Smooth muscle cell of the brain vasculature (primary cell): ENCODE data around the gene PDGFC.
"Not testable (repeated sequence)": the region's sequence is repeated elsewhere in the genome, so short reads cannot be mapped to it uniquely, and the experiment has no call there.

Experiments
- DNase-seq: peaks from one replicate; pipeline ENCODE4 v3.0.0-alpha.2; 2012; ENCODE audit warnings: low read depth, low spot score

Gene PDGFC

DNA sequence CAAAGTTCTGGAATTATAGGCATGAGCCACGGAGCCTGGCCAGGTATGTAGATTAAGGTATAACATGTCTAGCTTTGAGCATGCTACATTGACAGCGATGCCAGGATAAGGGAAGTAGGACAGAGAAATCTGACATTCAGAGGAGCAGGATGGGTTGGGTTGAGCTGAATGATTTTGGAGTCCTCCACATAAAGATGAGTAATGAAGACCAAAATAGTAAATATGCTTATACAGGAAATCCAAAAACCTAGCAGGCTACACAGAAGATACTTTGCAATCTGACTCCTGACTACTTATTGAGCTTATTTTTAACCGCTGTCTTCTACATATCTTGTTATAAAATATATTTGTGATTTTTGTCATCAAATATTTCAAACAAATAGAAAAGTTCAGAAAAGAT is 69.7 kb downstream of the PDGFC start:
- DNase-seq, result no peak

DNA sequence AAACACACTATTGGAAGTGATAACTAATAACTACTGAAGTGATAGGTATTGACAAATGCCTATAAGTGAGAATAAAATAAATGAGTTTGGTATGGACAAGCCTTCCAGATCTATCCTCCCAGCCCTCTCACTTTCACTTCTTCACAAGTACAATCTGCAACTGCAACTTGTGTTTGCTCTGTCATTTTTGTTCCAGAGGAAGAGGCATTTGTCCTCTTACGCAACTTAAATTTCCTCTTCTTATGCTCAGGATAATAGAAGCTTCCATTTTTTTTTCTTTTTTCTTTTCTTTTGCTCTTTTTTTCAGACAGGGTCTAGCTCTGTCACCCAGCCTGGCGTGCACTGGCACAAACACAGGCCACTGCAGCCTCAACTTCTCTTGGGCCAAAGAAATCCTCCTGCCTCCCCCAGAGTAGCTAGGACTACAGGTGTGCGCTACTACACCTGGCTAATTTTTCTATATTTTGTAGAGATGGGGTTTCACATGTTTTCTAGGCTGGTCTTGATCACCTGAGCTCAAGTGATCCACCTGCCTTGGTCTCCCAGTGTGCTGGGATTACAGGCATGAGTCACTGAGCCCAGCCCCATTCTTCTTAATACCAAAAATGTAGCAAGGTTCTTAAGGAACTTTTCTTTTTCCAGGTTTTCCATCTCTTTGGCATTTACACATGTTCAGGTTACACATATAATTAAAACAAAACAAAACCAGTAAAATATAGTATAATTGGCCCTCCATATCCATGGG is 73.1 kb downstream of the PDGFC start:
- no peak for DNase-seq

DNA sequence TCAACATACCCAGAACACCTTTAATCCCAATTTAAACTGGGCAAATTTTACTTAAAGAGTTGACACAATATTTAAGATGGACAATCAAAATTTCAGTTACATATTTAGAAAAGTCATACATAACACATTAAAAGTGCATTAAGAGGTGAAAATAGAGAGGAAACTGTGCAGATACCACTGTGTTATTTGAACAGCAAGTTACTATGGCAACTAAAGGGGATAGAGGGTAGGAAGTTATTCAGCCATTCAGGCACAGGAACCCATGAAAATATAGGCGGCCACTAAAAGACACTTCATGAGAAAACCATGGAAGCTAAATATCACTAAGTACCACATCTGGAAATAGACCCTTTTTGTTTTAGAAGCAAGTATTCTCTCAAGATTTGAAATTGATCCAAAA is 75.1 kb downstream of the PDGFC start:
- no peak for DNase-seq

DNA sequence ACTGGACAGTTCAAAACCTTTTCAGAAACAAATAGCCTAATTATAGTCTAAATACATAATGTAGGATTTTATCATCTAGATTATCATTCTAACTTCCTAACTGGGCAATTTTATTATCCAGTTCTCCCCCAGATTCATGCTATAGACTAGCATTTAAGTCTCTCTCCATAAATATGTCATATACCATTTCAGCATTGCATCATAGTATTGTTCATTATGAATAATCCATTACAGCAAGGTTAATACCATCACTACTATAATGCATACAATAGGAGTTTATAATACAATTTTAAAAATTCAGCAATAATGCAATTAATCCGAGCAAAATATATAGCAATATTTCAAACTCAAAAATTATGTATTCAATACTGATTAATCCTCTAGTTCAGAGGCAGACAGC is 77.4 kb downstream of the PDGFC start:
- DNase-seq, result no peak

DNA sequence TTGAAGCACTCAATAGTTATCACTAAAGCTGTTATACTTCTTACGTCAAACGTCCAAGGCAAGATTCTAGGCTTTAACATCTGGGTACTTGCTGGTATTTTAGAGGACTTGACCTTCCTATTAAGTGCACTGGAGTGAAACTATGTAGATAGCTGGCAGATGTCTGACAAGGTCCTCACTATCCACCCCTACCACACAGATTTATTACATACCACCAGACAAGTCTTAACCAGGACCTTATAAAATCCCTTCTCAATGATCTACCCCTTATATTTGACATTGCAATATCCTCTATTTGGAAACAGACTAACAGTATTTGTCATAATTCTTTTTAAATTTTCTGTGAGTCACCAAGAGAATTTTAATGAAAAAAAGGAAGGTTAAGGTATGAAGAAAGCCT is 78.8 kb downstream of the PDGFC start:
- no peak for DNase-seq

DNA sequence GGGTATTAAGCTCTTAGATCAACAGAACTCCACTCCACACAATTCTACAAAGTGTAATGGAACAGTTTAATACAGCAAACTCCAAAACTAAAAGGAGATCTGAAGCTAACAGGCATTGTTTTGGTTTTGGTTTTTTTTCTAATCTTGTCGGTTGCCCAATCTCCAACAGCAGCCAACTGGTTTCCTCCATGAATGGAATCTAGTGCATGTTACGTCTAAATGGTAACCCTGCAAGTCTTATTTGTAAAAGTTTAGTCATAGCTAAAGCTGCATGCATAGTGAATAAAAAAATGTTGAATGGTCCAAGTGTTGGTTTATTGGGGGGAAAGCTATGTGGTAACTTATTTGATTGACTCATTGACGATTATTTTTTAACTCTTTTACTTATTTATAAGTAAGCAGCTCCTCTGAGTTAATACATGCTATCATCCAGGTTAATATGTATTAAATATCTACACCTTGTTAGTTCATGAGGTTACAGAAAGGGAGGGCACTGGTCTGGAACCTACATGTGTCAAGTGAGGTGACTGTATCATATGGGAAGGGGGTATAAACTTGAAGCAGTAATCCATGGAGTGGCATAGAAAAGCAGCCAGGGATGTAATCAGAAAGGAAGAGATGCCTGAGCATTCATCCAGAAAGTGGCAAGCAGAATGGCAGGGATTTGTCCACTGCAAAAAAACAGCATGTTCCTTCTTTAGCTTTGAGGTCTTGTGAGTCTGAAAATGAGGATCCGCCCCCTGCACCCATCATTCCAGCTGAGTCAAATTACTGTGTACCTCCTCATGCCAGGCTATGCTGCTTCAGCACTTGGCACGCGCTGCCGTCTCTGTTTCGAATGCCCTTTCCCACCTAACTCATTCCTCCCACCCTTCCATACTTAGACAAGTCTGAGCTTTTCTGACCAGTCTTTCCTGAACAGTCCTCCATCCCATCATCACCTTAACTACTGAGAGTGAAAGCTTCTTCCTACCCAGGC is 81.7 kb downstream of the PDGFC start:
- DNase-seq, result no peak

DNA sequence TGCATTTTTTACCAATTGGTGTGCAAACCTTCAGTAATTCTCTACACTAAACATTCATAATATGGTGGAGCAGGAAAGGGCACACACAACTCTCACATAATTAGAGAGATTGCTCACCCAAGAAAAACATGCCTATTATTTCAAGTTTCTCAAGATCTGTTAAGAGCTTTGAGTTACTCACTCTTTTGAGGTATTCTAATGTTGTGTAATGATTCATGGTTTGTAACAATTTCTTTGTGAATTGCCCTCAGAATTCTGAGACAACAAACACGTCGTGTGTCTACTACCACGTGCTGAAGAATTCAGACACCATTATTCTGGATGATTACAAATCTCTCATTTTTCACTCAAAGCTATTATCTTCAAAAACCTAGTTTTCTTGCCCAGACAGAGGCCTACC is 82.8 kb downstream of the PDGFC start:
- no peak for DNase-seq

DNA sequence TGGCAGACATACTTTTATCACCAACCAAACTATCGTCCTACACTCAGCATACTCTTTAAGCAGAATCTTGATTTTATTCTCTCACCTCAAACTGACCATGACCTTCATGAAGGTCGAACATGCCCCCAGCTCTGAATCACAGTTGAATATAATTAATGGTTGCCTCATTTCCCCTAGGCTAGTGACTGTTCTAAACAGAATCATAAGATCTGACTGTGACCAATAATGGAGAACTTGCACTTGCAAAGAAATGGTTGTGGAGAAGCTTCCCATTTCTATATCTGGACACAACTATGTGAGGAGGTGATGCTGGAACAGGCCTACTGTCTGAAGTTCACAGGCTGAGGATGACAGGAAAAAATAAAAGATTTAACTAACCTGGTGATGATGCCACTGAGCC is 85.1 kb downstream of the PDGFC start:
- DNase-seq, result no peak

DNA sequence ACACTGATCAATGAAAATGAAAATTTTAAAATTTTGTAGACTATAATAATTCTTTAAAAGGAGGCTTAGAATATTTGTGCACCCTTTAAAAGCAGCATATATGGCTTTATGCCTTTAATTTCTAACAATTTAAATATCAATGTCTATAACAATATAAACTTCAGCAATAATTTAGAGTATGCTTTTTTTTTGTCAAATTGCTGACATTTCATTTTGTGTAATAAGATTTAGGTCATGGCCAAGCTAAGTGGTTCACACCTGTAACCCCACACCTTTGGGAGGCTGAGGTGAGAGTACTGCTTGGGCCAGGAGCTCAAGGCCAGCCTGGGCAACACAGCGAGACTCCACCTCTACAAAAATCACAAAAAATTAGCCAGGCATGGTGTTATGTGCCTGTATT is 86.2 kb downstream of the PDGFC start:
- DNase-seq, result no peak

DNA sequence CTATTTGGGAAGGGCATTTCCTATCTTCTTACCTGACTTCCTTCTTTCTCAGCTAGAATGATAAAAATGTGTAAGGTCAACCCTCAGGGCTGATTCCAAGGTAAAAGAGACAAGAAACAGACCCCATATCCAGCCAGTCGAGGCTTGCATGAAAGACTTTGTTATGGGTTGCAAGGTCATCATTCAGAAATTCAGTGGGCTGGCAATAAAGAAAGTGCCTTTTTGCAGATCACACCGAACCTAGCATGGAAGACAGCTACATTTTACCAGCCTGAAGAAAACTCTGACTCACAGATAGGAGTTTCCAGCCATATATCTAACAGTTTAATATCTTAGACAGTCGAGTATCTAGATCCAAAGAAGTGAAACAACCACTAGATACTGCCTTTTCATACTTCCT is 87.4 kb downstream of the PDGFC start:
- DNase-seq, result no peak

DNA sequence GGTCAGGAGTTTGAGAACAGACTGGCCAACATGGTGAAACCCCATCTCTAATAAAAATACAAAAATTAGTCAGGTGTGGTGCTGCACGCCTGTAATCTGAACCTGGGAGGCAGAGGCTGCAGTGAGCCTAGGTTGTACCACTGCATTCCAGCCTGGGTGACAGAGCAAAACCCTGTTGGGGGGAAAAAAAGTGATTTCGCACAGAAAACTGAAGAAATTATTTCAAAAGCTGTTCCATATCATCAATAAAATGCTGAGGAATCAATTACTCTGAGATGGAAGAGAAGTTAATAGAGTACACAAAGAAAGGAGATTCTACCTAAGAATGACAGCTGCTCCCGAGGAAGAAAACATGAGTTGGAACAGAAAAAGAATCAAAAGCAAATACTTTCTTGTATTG is 95.9 kb downstream of the PDGFC start:
- no peak for DNase-seq

DNA sequence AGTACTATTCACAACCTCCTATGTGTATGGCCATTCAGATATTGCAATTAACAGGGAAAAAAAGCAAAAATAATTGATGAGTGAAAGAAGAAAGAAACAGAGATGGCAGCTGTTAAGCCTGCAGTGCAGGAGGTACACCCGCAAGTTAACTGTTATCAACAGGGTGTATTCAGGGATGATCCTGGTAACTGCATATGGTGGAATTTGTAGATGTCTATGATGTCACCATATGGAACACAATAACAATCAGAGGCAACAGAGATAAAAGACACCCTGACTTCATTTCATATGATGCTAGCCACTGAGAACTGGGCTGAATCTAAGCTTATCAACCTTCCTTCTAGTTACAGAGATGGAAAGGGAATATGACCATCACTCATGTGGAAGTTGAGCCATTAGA is 96.5 kb downstream of the PDGFC start:
- no peak for DNase-seq

DNA sequence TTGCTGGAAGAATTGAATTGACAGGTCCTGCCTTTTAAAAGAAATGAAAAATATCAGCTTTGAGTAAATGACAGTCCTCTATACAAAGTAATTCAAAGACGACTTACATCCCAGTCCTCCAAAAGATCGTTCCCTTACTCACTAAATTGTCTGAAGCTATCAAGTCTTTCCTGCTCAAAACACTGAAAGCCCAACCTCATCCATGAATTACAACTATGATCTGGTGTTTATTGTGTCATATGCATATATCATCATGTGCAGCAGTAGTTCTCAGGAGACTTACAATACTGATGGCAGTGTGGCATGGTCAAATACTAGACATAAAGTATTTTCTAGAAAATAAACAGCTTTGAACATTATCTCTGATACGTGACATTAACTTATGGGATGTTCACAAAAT is 97.8 kb downstream of the PDGFC start:
- DNase-seq, result no peak

DNA sequence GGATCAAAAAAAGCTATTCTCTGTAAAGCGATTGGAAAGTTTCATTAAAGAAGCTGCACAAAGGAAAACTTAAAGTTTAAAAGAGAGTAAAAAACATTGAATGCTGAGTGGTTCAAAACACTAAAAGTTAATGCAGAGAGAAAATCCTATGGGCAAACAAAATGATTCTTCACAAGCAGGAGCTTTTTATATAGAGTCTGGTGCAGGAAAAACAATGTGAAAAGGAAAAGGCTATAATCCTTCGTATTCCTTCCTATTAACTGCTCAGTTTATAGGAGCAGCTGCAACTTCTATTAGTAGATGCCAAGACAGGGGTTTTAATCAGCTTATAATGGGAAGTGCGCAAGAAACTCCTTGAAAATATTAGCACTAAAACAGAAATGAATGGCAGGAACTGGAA is 100.7 kb downstream of the PDGFC start:
- DNase-seq, result no peak

DNA sequence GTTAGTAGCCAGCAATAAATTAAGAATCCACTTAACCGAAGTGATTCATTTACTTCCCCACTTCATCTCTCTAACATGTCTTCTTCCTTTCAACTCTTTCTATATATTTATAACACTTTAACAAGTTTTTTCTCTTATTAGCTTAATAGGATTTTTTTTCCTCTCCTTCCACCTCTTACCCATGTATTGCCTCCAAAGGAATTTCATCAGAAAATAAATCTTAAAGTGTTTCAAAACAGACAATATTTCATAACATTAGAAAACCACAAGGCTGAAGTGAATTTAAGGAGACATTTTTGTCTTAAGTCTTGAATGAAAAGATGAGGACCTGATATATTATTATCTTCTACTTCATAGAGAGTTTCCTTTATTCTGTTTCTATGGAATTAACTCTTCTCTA is 101.5 kb downstream of the PDGFC start:
- DNase-seq, result no peak

DNA sequence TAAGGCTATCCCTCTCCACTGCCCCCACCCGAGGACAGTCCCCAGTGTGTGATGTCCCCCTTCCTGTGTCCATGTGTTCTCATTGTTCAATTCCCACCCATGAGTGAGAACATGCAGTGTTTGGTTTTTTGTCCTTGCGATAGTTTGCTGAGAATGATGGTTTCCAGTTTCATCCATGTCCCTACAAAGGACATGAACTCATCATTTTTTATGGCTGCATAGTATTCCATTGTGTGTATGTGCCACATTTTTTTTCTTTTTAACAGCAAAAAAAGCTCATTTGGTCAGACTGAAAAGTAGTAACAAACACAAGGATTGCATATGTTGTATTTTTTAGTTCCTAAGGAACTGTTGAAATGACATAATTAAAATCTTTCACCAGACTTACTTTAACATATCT is 105.5 kb downstream of the PDGFC start:
- DNase-seq, result not testable (repeated sequence)

DNA sequence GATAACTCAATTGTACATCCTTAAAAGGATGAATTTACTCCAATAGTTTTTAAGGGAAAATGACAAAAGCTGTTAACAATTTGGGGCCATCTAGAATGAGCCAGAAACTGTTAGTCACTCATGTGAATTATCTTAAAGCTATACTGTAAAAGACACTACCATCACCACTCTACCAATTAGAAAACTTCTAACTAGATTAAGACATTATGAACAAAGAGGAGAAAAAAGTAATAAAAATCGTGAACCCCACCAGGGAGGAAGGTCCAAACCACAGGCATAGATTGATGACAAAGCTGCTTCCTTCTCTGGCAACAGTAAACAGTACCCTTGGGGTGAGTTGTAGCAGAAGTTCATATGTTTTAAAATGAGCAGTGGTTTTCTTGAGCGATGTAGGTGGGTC is 106.1 kb downstream of the PDGFC start:
- no peak for DNase-seq

DNA sequence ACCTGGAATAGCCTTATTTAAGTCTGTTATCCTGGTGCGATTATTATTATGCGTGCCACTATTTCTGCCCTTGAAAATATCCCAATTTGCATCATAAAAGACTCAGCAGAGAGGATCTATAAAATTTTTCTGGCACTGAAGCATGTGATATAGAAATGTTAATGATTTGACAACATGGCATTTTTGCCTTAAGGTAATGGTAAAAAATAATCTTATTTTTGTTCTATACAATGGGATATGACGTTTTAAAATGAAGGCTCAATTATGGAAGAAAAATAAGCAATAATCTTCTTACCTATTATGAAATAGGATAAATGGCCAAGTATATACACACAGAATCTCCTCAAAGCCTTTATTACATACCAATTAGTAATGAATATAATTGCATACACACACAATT is 113.5 kb downstream of the PDGFC start:
- DNase-seq, result no peak

DNA sequence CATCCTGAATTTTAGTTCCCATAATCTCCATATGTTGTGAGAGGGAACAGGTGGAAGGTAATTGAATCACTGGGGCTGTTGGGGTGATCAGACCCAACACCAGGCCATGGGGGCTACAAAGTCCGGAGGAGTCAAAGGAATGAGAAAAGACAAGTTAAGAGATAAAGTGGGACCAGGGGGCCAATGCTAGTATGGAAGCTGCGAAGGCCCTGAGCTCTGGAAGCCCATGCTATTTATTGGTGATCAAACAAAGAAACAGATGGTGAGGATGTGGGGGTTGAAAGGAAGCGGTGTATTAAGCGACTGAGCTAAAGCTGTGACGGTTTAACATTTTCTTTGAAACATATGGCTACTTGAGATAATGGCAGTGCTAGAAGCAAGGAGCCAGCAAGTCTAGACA is 132.8 kb downstream of the PDGFC start:
- DNase-seq, result no peak

DNA sequence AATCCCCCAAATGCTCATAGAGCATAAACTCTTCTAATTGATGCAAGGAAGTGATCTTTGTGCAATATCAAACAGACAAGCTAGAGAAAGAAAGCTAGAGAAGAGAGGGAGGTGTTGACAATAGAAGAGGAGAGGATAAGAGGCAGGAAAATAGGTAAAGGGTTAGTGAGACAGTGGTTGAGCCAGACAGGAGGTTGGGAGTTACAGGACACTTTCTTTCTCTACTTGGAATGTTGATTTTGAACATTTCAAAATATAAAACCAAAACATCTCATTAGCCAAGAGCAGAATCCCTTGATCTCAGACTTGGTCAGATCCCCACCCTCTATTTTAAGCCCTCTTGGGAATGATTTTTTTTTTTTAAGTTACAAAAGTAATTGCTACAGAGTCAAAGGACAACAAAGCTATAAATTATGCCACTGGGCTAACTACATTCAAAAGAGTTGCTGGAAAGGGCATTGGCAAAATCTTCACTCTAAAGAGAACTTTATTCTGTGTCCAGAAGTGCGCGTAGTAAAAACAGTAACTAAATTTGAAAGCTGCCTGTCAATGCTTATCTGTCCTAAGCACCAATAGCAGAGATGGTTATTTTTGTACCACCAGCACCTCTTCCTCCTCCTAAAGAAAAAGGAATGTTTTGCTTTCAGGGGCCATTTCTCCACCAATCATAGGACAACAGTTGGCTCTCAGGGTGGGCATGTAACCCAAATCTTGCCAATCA is 133.8 kb downstream of the PDGFC start:
- DNase-seq, result no peak

DNA sequence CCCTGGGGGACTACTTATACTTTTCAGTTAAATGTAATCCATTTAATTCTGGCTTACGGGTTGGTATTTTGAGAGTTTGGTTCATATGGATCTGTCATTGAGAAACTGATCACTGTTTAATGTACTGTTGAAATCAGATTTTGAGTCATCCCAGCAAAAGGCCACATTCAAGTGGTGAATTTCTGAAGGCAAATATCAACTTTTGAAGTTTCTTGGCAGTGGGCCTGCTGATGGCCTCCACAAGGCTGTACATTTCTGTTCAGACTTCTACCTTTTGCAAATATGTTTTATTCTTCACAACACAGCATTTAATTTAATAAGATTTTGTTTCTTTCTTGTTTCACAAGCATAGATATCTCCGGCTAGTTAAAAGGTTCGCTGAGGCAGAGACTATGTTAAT is 138.7 kb downstream of the PDGFC start:
- no peak for DNase-seq

DNA sequence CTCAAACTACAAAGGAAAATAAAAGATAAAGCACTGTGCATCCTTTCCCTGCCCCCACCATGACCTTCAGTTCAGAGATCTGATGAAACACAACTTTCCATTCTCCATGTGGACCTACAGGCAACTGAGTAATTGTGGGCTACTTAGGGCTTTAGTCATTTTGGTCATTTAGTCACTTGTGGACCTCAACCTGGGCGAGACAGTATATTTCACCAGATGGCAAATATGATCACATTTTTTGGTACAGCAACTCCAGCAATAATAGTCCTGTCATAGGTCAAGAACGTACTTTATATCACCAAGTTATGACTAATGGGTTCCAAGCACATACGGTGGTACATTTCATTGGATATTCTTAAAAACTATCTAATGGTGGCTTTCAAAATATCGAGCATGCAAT is 141.2 kb downstream of the PDGFC start:
- DNase-seq, result no peak
